IMR-90 (cell line): ENCODE results near the gene SYTL2. TPM values are rescaled to one million over a fixed set of nuclear protein-coding genes. Genes with fewer than 3 reads are reported as not detected.

Source experiments
- ATAC-seq: fragments of 200-7000 bp; cut with Tn5 transposase; 2 replicates; pipeline ENCODE4 v1.9.1; 2020; ENCODE audit warnings: low read depth, mild to moderate bottlenecking, moderate library complexity
- BruUV-seq: library from RNA; stranded (reverse); fragments of 400-500 nt; replicated peaks from 2 replicates; lab custom pipeline; 2021; lab: Mats Ljungman, UMichigan
- CTCF ChIA-PET: fragments of 300-600 bp; formaldehyde crosslinking; extraction: SDS; loops from one replicate; lab custom pipeline; 2021; ENCODE audit warnings: antibody characterized with exemption; lab: Yijun Ruan, JAX
- POLR2A ChIA-PET: fragments of 300-600 bp; sonication (Branson Sonifier 250); formaldehyde crosslinking; loops from one replicate; lab custom pipeline; 2022; ENCODE audit warnings: antibody characterized with exemption; ENCODE audit not compliant: unreplicated experiment; lab: Charles Lee
- DNase-seq: peaks from one replicate; pipeline ENCODE4 v3.0.0; 2013
- H2AFZ ChIP-seq: replicated peaks from 2 replicates; pipeline ENCODE3; 2013; ENCODE audit warnings: low read length, mild to moderate bottlenecking; ENCODE audit not compliant: poor library complexity
- H2AK5ac ChIP-seq: 2 replicates; pipeline ENCODE4 v1.6.1; 2013; ENCODE audit warnings: low read depth, low read length, inconsistent platforms
- H2AK9ac ChIP-seq: replicated peaks from 2 replicates; pipeline ENCODE3; 2013; ENCODE audit warnings: mild to moderate bottlenecking, low read depth, low read length, moderate library complexity; ENCODE audit not compliant: poor library complexity
- H2BK120ac ChIP-seq: 2 replicates; pipeline ENCODE4 v1.6.1; 2013; ENCODE audit warnings: low read depth, low read length, inconsistent platforms
- H2BK15ac ChIP-seq: 3 replicates; pipeline ENCODE4 v1.6.1; 2013; ENCODE audit warnings: low read depth, low read length, inconsistent platforms
- H2BK20ac ChIP-seq: 2 replicates; pipeline ENCODE4 v1.6.1; 2013; ENCODE audit warnings: low read depth, mild to moderate bottlenecking, inconsistent platforms, low read length, moderate library complexity
- H2BK5ac ChIP-seq: 2 replicates; pipeline ENCODE4 v1.6.1; 2013; ENCODE audit warnings: mild to moderate bottlenecking, low read depth, low read length, inconsistent platforms; ENCODE audit not compliant: poor library complexity, severe bottlenecking
- H3K14ac ChIP-seq: replicated peaks from 2 replicates; pipeline ENCODE4 v1.6.1; 2013; ENCODE audit warnings: low read depth, low read length, inconsistent platforms
- H3K18ac ChIP-seq: 2 replicates; pipeline ENCODE4 v1.6.1; 2013; ENCODE audit warnings: low read depth, low read length, control low read depth
- H3K23ac ChIP-seq: 2 replicates; pipeline ENCODE4 v1.6.1; 2013; ENCODE audit warnings: low read depth, low read length, inconsistent platforms
- H3K27ac ChIP-seq: 2 replicates; pipeline ENCODE4 v1.5.1; 2013; ENCODE audit warnings: mild to moderate bottlenecking, control low read depth, low read length; ENCODE audit not compliant: insufficient read depth
- H3K27me3 ChIP-seq: 2 replicates; pipeline ENCODE4 v1.6.1; 2013; ENCODE audit warnings: low read length; ENCODE audit not compliant: control insufficient read depth, insufficient read depth
- H3K36me3 ChIP-seq: 2 replicates; pipeline ENCODE4 v1.6.1; 2013; ENCODE audit warnings: low read length, mixed read lengths; ENCODE audit not compliant: control insufficient read depth, insufficient read depth
- H3K4ac ChIP-seq: 2 replicates; pipeline ENCODE4 v1.6.1; 2013; ENCODE audit warnings: low read depth, low read length, inconsistent platforms
- H3K4me1 ChIP-seq: 2 replicates; pipeline ENCODE4 v1.6.1; 2013; ENCODE audit warnings: low read length, mixed read lengths; ENCODE audit not compliant: control insufficient read depth, insufficient read depth
- H3K4me2 ChIP-seq: 2 replicates; pipeline ENCODE4 v1.6.1; 2013; ENCODE audit warnings: low read depth, mild to moderate bottlenecking, control low read depth, low read length, moderate library complexity
- H3K4me3 ChIP-seq: 2 replicates; pipeline ENCODE4 v1.5.1; 2013; ENCODE audit warnings: low read depth, mild to moderate bottlenecking, control low read depth, low read length, moderate library complexity; ENCODE audit not compliant: insufficient read depth
- H3K56ac ChIP-seq: 2 replicates; pipeline ENCODE4 v1.6.1; 2013; ENCODE audit warnings: low read length, inconsistent platforms; ENCODE audit not compliant: insufficient read depth; ENCODE audit errors: extremely low read depth
- H3K79me1 ChIP-seq, 2 experiments: 2 replicates each; pipeline ENCODE4 v1.6.1; 2013; ENCODE audit warnings: low read length in 2 of 2, inconsistent platforms in 1 of 2, low read depth in 1 of 2
- H3K9ac ChIP-seq: 2 replicates; pipeline ENCODE4 v1.6.1; 2013; ENCODE audit warnings: low read depth, low read length, control low read depth
- H3K9me1 ChIP-seq: 2 replicates; pipeline ENCODE4 v1.6.1; 2013; ENCODE audit warnings: low read length, inconsistent platforms; ENCODE audit not compliant: insufficient read depth
- H3K9me3 ChIP-seq: 2 replicates; pipeline ENCODE4 v1.6.1; 2013; ENCODE audit warnings: low read length; ENCODE audit not compliant: control insufficient read depth, insufficient read depth
- H4K20me1 ChIP-seq: 2 replicates; pipeline ENCODE4 v1.6.1; 2013; ENCODE audit warnings: low read length, inconsistent platforms; ENCODE audit not compliant: insufficient read depth
- H4K5ac ChIP-seq: 2 replicates; pipeline ENCODE4 v1.6.1; 2013; ENCODE audit warnings: mild to moderate bottlenecking, low read depth, low read length, control low read depth
- H4K8ac ChIP-seq, 2 experiments: 2 replicates each; pipeline ENCODE4 v1.6.1; 2013; ENCODE audit warnings: low read depth in 2 of 2, low read length in 2 of 2, control low read depth in 1 of 2, inconsistent platforms in 1 of 2
- H4K91ac ChIP-seq: 2 replicates; pipeline ENCODE4 v1.6.1; 2013; ENCODE audit warnings: low read depth, low read length, inconsistent platforms; ENCODE audit not compliant: insufficient read depth
- FOS ChIP-seq: fragments of 150-350 bp; IDR thresholded peaks from 2 replicates; pipeline ENCODE4 v1.6.1; 2016; ENCODE audit warnings: low read depth, low read length
- MAZ ChIP-seq: IDR thresholded peaks from 2 replicates; pipeline ENCODE4 v1.6.1; 2012; ENCODE audit warnings: low read depth, mild to moderate bottlenecking, low read length, improper control_type of control experiment, moderate library complexity, borderline replicate concordance
- NFE2L2 ChIP-seq: fragments of 150-350 bp; IDR thresholded peaks from 2 replicates; pipeline ENCODE4 v1.6.1; 2016; ENCODE audit warnings: low read depth, mild to moderate bottlenecking, low read length
- POLR2A ChIP-seq: IDR thresholded peaks from 2 replicates; pipeline ENCODE4 v1.6.1; 2012; ENCODE audit warnings: mild to moderate bottlenecking, low read depth, low read length
- WGBS, 2 experiments: methylation state at CpG; one replicate each; pipeline versions ENCODE4 v1.1.5 to v1.1.7; 2013; ENCODE audit warnings: missing lambda C conversion rate in 2 of 2; ENCODE audit not compliant: insufficient read length in 1 of 2; ENCODE audit errors: extremely low coverage in 2 of 2; 5-methylcytosine and 5-hydroxymethylcytosine counted together
- dilution Hi-C: fragments of 300-500 bp; cut with HindIII; formaldehyde crosslinking; loops from one replicate; pipeline ENCODE4 v1.14.3; 2018; ENCODE audit warnings: low sequenced_read_pairs; ENCODE audit not compliant: unreplicated experiment
- in situ Hi-C: fragments of 300-500 bp; cut with MboI; formaldehyde crosslinking; loops from 3 replicates; pipeline ENCODE4 v1.14.3; 2019; ENCODE audit warnings: low sequenced_read_pairs, inconsistent platforms, mixed read lengths
- intact Hi-C: fragments of 100-400 bp; cut with micrococcal nuclease; formaldehyde crosslinking; loops from 2 replicates; pipeline ENCODE4 v1.10.0; 2022
- polyA plus RNA-seq, 3 experiments: library from polyadenylated mRNA; depleted of rRNA; stranded (reverse); fragments of >200 nt; gene quantifications; 2 replicates each; pipeline ENCODE4 v1.2.3, GENCODE V29; 2012; ENCODE audit warnings: low replicate concordance in 1 of 3
- total RNA-seq: library from RNA; depleted of rRNA; stranded (reverse); fragments of >200 nt; gene quantifications from 2 replicates; pipeline ENCODE4 v1.2.3, GENCODE V29; 2012

The SYTL2 gene
- total and polyA plus RNA-seq, 2 of the 4 experiments (the other 2 are of a cell fraction) = 45.2 to 70.0 TPM

DNA sequence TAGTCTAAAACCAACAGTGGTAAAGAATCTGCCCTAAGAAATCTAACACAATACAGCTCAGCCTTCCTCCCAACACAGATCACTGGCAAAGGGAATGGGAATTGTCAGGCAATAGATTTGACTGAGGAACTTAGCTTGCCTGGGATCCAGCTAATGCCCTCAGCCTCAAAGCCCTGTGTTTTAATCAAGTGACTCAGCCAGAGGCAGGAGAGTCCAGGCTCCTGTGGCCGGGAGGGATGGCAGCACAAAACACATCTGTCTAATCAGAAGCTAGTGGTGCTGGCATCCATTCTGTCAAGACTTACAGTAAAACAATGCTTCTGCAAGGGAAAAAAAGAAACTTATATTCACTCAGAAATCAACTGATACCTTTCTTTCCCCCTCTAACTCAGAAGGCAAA is 5.6 kb downstream of the SYTL2 start:
- no peak overlapping the region for H2BK120ac ChIP-seq
- intact Hi-C loops (no loop called here), in situ Hi-C loops (no loop called here), dilution Hi-C loops (no loop called here)
- no peak overlapping the region for H3K14ac ChIP-seq
- no peak for TF ChIP-seq POLR2A
- no peak for TF ChIP-seq FOS
- no peak for TF ChIP-seq MAZ
- no peak for TF ChIP-seq NFE2L2
- H3K4me1 ChIP-seq = peaks cover 7% of the 10 kb centered on the region
- H3K9me3 ChIP-seq = no peaks in the 10 kb centered on the region
- H4K91ac ChIP-seq = no peak overlapping the region
- H2AFZ ChIP-seq = no peak overlapping the region
- no peak overlapping the region for H2BK5ac ChIP-seq
- H3K56ac ChIP-seq = no peak overlapping the region
- H3K27me3 ChIP-seq = no peaks in the 10 kb centered on the region
- DNase-seq (peak; percentile 49), ATAC-seq (peak; percentile 74)
- peaks cover 8% of the 10 kb centered on the region; the same call in 1 of the 2 replicates for H3K9me1 ChIP-seq
- H4K20me1 ChIP-seq = no peaks in the 10 kb centered on the region
- no peak overlapping the region for H3K18ac ChIP-seq
- H3K27ac ChIP-seq = no peak overlapping the region
- no peak overlapping the region for H2AK5ac ChIP-seq
- no peak overlapping the region for H4K5ac ChIP-seq
- no peak overlapping the region for H2AK9ac ChIP-seq
- H2BK20ac ChIP-seq = no peak overlapping the region
- peaks cover 25 to 37% of the 10 kb centered on the region in 2 experiments for H3K79me1 ChIP-seq
- WGBS, 2 experiments = no CpG with 5 or more reads among the region's 1 CpG
- no peak overlapping the region; the same call in 1 of the 2 replicates for H3K23ac ChIP-seq
- H4K8ac ChIP-seq = no peak overlapping the region
- CTCF ChIA-PET = interaction anchor here (0.6 kb wide), 1 partner anchor 14 kb away, joined by 3 read pairs; no protein-coding TSS in a partner anchor
- POLR2A ChIA-PET = no interaction called here
- H2BK15ac ChIP-seq = no peak overlapping the region
- H3K9ac ChIP-seq = no peak overlapping the region
- no peaks in the 10 kb centered on the region for H3K36me3 ChIP-seq
- H3K4me2 ChIP-seq = no peak overlapping the region
- no peak overlapping the region for H3K4me3 ChIP-seq
- BruUV-seq = no TSS peak
- H3K4ac ChIP-seq = no peak overlapping the region
